CD4-positive, CD25-positive, alpha-beta regulatory T cell (primary cell): ENCODE results near the gene CDH13. TPM values are rescaled to one million over a fixed set of nuclear protein-coding genes. Genes with fewer than 3 reads are reported as not detected.

Experiments used
- ATAC-seq, 2 donors: fragments of 150-1000 bp; cut with Tn5 transposase; one replicate each; pipeline ENCODE4 v1.10.0; 2021; ENCODE audit warnings: low read depth in 2 of 2, moderate number of reproducible peaks in 2 of 2, moderate library complexity in 1 of 2
- DNase-seq, 3 donors: peaks; one replicate each; pipeline versions ENCODE4 v3.0.0 to v3.0.0-alpha.2; 2012 to 2022; ENCODE audit warnings: mixed read lengths in 1 of 3
- H3K27ac ChIP-seq: one replicate; pipeline ENCODE4 v1.7.0; 2013; ENCODE audit warnings: mild to moderate bottlenecking, low read length; ENCODE audit not compliant: insufficient read depth, poor library complexity, severe bottlenecking
- H3K27me3 ChIP-seq: one replicate; pipeline ENCODE4 v1.7.0; 2013; ENCODE audit warnings: low read length; ENCODE audit not compliant: control insufficient read depth, insufficient read depth
- H3K36me3 ChIP-seq: one replicate; pipeline ENCODE4 v1.7.0; 2013; ENCODE audit warnings: mild to moderate bottlenecking, low read length, moderate library complexity; ENCODE audit not compliant: control insufficient read depth, insufficient read depth
- H3K4me1 ChIP-seq: 2 replicates; pipeline ENCODE4 v1.7.0; 2013; ENCODE audit warnings: mild to moderate bottlenecking, low read length; ENCODE audit not compliant: insufficient read depth, control insufficient read depth, poor library complexity, severe bottlenecking
- H3K4me3 ChIP-seq: one replicate; pipeline ENCODE4 v1.7.0; 2013; ENCODE audit warnings: low read depth, mild to moderate bottlenecking, low read length, moderate library complexity
- H3K9me3 ChIP-seq, 2 experiments: 1 replicate in 1 of 2; 2 replicates in 1 of 2; pipeline ENCODE4 v1.7.0; 2013; ENCODE audit warnings: low read length in 2 of 2, mild to moderate bottlenecking in 1 of 2, moderate library complexity in 1 of 2; ENCODE audit not compliant: control insufficient read depth in 2 of 2
- H3K27ac Mint-ChIP-seq, 3 donors: one replicate each; pipeline ENCODE4 v1.8.0; 2020 to 2022; ENCODE audit warnings: mild to moderate bottlenecking in 3 of 3, mixed read lengths in 3 of 3, moderate library complexity in 2 of 3
- H3K27me3 Mint-ChIP-seq: one replicate; pipeline ENCODE4 v1.8.0; 2022; ENCODE audit warnings: mild to moderate bottlenecking, mixed read lengths
- H3K36me3 Mint-ChIP-seq: one replicate; pipeline ENCODE4 v1.8.0; 2020; ENCODE audit warnings: mixed read lengths
- H3K4me1 Mint-ChIP-seq, 4 donors: one replicate each; pipeline ENCODE4 v1.8.0; 2020 to 2022; ENCODE audit warnings: mixed read lengths in 4 of 4, mild to moderate bottlenecking in 1 of 4
- H3K4me3 Mint-ChIP-seq, 4 donors: one replicate each; pipeline ENCODE4 v1.8.0; 2020 to 2022; ENCODE audit warnings: mild to moderate bottlenecking in 4 of 4, mixed read lengths in 4 of 4, moderate library complexity in 3 of 4
- H3K9me3 Mint-ChIP-seq, 7 donors: one replicate each; pipeline ENCODE4 v1.8.0; 2020 to 2022; ENCODE audit warnings: mixed read lengths in 7 of 7, mild to moderate bottlenecking in 3 of 7, moderate library complexity in 2 of 7
- polyA plus RNA-seq, 4 donors: library from polyadenylated mRNA; unstranded; fragments of 300-500 nt; fragmentation: Illumina TruSeq; gene quantifications; one replicate each; pipeline ENCODE4 v1.2.3, GENCODE V29; 2021
- total RNA-seq: library from RNA; stranded (reverse); gene quantifications from one replicate; pipeline ENCODE4 v1.2.3, GENCODE V29; 2022

CDH13 gene
- total and polyA plus RNA-seq, 5 donors from 2014 or later: not detected

GRCh38 chr16:82949016-82949415 lies 322.2 kb downstream of the CDH13 start:
- Mint-ChIP-seq H3K4me3 (no peak overlapping the region), H3K27me3 (no peaks in the 10 kb centered on the region), H3K9me3 (peaks cover 0 to 5% (median 0%) of the 10 kb centered on the region in 7 donors), H3K36me3 (no peaks in the 10 kb centered on the region), H3K27ac (no peak overlapping the region), H3K4me1 (peaks cover 0 to 2% (median 0%) of the 10 kb centered on the region in 4 donors)
- Histone ChIP-seq H3K27ac (no peak overlapping the region), H3K9me3 (no peaks in the 10 kb centered on the region), H3K4me1 (no peaks in the 10 kb centered on the region), H3K27me3 (no peaks in the 10 kb centered on the region), H3K36me3 (no peaks in the 10 kb centered on the region), H3K4me3 (no peak overlapping the region)
- ATAC-seq (no peak), DNase-seq (no peak)

GRCh38 chr16:82953517-82953916 lies 326.7 kb downstream of the CDH13 start:
- Histone ChIP-seq H3K9me3 (no peaks in the 10 kb centered on the region), H3K27me3 (no peaks in the 10 kb centered on the region), H3K27ac (no peak overlapping the region), H3K4me1 (no peaks in the 10 kb centered on the region), H3K36me3 (no peaks in the 10 kb centered on the region), H3K4me3 (no peak overlapping the region)
- Mint-ChIP-seq H3K4me3 (no peak overlapping the region), H3K9me3 (peaks cover 0 to 6% (median 0%) of the 10 kb centered on the region in 7 donors), H3K27ac (no peak overlapping the region), H3K27me3 (no peaks in the 10 kb centered on the region), H3K4me1 (no peaks in the 10 kb centered on the region), H3K36me3 (no peaks in the 10 kb centered on the region)
- ATAC-seq (no peak), DNase-seq (no peak)

DNA sequence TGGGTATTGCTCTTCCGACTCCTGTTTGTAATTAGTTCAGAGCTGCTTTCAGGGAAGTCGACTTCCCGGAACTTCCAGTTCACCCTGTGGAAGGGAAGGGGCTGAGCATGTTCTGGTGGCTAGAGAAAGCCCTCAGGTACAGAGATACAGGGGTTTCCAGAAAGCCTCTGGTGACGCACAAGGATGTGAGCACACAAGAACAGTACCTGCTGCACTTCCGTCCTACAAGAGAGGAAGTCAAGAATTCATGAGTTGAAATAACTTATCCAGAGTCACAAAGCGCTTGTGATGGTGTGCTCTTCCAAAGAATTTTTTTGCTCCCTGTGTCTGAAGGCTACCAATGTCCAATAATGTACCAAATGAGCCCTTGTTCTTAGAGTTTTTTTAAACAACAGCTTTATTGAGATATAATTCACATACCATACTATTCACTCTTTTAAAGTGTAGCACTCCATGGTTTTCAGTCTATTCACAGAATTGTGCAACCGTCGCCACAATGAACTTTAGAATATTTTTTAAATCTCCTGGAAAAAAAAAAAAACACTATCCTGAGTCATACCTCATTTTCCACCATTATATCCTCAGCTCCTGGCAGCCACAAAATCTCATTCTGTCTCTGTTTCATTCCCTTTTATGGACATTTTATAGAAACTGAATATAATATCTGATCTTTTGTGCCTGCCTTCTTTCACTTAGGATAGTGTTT lies 327.6 kb downstream of the CDH13 start:
- peaks cover 0 to 6% (median 0%) of the 10 kb centered on the region in 7 donors for H3K9me3 Mint-ChIP-seq
- DNase-seq: no peak

GRCh38 chr16:82955741-82956348 lies 329.1 kb downstream of the CDH13 start:
- H3K4me1 Mint-ChIP-seq: no peaks in the 10 kb centered on the region
- DNase-seq: no peak
- H3K27me3 Mint-ChIP-seq: no peaks in the 10 kb centered on the region
- peaks cover 0 to 4% (median 0%) of the 10 kb centered on the region in 7 donors for H3K9me3 Mint-ChIP-seq
- no peaks in the 10 kb centered on the region for H3K36me3 Mint-ChIP-seq
- no peaks in the 10 kb centered on the region for H3K36me3 ChIP-seq
- H3K4me1 ChIP-seq: no peaks in the 10 kb centered on the region
- no peak overlapping the region for H3K27ac Mint-ChIP-seq
- H3K4me3 Mint-ChIP-seq: no peak overlapping the region
- ATAC-seq: no peak
- no peaks in the 10 kb centered on the region for H3K27me3 ChIP-seq
- H3K4me3 ChIP-seq: no peak overlapping the region
- H3K9me3 ChIP-seq: no peaks in the 10 kb centered on the region
- H3K27ac ChIP-seq: no peak overlapping the region

More for the DNA sequence above, 327.6 kb downstream of the CDH13 start:
- no peaks in the 10 kb centered on the region for H3K36me3 Mint-ChIP-seq
- H3K4me3 ChIP-seq: no peak overlapping the region
- ATAC-seq: no peak
- H3K36me3 ChIP-seq: no peaks in the 10 kb centered on the region
- H3K27me3 Mint-ChIP-seq: no peaks in the 10 kb centered on the region
- H3K27ac ChIP-seq: no peak overlapping the region
- H3K4me1 Mint-ChIP-seq: no peaks in the 10 kb centered on the region
- H3K27me3 ChIP-seq: no peaks in the 10 kb centered on the region
- H3K27ac Mint-ChIP-seq: no peak overlapping the region
- no peak overlapping the region for H3K4me3 Mint-ChIP-seq
- no peaks in the 10 kb centered on the region for H3K9me3 ChIP-seq
- H3K4me1 ChIP-seq: no peaks in the 10 kb centered on the region

DNA sequence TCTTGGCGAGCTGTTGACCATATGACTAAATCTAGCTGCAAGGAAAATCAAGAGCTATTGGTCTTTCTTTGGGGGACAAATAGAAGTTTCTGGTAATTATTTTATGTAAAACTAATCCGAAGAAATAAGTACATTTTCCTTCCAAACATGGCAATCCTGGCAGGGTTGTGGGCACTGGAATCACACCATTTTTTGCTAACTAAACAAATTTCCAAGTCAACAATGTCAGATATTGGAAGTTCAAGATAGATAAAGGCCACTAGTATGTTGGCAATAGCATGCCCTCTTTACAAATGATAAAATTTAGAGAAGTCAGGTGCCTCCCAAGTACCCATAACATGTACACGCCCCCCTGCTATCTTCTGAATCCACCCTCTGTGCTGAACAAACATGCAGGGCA lies 330.4 kb downstream of the CDH13 start:
- Histone ChIP-seq H3K36me3 (no peaks in the 10 kb centered on the region), H3K4me1 (no peaks in the 10 kb centered on the region), H3K27me3 (no peaks in the 10 kb centered on the region), H3K27ac (no peak overlapping the region), H3K9me3 (no peaks in the 10 kb centered on the region), H3K4me3 (no peak overlapping the region)
- no peaks in the 10 kb centered on the region for H3K27me3 Mint-ChIP-seq
- peaks cover 0 to 4% (median 0%) of the 10 kb centered on the region in 7 donors for H3K9me3 Mint-ChIP-seq
- no peak overlapping the region for H3K27ac Mint-ChIP-seq
- no peaks in the 10 kb centered on the region for H3K4me1 Mint-ChIP-seq
- no peak for DNase-seq
- H3K4me3 Mint-ChIP-seq: no peak overlapping the region
- no peaks in the 10 kb centered on the region for H3K36me3 Mint-ChIP-seq
- ATAC-seq: no peak

DNA sequence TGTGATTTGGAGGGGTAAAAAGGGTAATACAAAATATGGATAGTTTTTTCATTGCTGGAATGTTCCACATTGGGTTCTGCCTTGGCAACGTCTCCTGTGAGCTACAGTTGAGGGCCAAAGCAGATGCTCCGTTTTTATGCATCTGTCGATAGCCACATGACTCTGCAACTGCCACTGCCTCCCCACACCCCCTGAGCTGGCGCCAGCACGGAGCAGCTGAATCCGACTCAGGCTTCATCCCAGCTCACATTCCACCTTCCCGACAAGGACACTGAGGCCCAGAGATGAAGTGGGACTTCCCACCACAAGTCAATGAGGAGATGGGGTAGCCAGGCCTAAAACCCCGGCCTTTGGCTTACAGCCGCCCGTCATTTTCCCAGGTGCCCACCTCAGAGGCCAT lies 334.1 kb downstream of the CDH13 start:
- ATAC-seq: no peak
- Mint-ChIP-seq H3K36me3 (no peaks in the 10 kb centered on the region), H3K9me3 (peaks cover 0 to 8% (median 2%) of the 10 kb centered on the region in 7 donors), H3K4me3 (no peak overlapping the region), H3K27me3 (no peaks in the 10 kb centered on the region), H3K4me1 (no peaks in the 10 kb centered on the region), H3K27ac (no peak overlapping the region)
- H3K36me3 ChIP-seq: no peaks in the 10 kb centered on the region
- no peak overlapping the region for H3K4me3 ChIP-seq
- no peaks in the 10 kb centered on the region for H3K4me1 ChIP-seq
- H3K27me3 ChIP-seq: no peaks in the 10 kb centered on the region
- DNase-seq: no peak
- no peak overlapping the region for H3K27ac ChIP-seq
- H3K9me3 ChIP-seq: no peaks in the 10 kb centered on the region

GRCh38 chr16:82963653-82964052 lies 336.9 kb downstream of the CDH13 start:
- Histone ChIP-seq H3K4me1 (no peaks in the 10 kb centered on the region), H3K27me3 (no peaks in the 10 kb centered on the region), H3K36me3 (no peaks in the 10 kb centered on the region), H3K4me3 (no peak overlapping the region), H3K27ac (no peak overlapping the region), H3K9me3 (no peaks in the 10 kb centered on the region)
- Mint-ChIP-seq H3K9me3 (peaks cover 0 to 12% (median 0%) of the 10 kb centered on the region in 7 donors), H3K4me1 (no peaks in the 10 kb centered on the region), H3K36me3 (no peaks in the 10 kb centered on the region), H3K4me3 (no peak overlapping the region), H3K27me3 (no peaks in the 10 kb centered on the region), H3K27ac (no peak overlapping the region)
- no peak for DNase-seq
- ATAC-seq: no peak

GRCh38 chr16:82965808-82966207 lies 339.0 kb downstream of the CDH13 start:
- Histone ChIP-seq H3K4me1 (no peaks in the 10 kb centered on the region), H3K27me3 (no peaks in the 10 kb centered on the region), H3K36me3 (no peaks in the 10 kb centered on the region), H3K27ac (no peak overlapping the region), H3K4me3 (no peak overlapping the region), H3K9me3 (peaks cover 0 to 2% of the 10 kb centered on the region in 2 experiments)
- Mint-ChIP-seq H3K36me3 (no peaks in the 10 kb centered on the region), H3K4me3 (no peak overlapping the region), H3K27me3 (no peaks in the 10 kb centered on the region), H3K9me3 (peaks cover 0 to 8% (median 0%) of the 10 kb centered on the region in 7 donors), H3K27ac (no peak overlapping the region), H3K4me1 (no peaks in the 10 kb centered on the region)
- DNase-seq: no peak
- no peak for ATAC-seq
